ENCODE results near the gene GTPBP2. TPM values are rescaled to one million over a fixed set of nuclear protein-coding genes. Genes with fewer than 3 reads are reported as not detected.

GTPBP2 gene
- total RNA-seq, 2 donors from 2014 or later, result 50.0 to 51.7 TPM

DNA sequence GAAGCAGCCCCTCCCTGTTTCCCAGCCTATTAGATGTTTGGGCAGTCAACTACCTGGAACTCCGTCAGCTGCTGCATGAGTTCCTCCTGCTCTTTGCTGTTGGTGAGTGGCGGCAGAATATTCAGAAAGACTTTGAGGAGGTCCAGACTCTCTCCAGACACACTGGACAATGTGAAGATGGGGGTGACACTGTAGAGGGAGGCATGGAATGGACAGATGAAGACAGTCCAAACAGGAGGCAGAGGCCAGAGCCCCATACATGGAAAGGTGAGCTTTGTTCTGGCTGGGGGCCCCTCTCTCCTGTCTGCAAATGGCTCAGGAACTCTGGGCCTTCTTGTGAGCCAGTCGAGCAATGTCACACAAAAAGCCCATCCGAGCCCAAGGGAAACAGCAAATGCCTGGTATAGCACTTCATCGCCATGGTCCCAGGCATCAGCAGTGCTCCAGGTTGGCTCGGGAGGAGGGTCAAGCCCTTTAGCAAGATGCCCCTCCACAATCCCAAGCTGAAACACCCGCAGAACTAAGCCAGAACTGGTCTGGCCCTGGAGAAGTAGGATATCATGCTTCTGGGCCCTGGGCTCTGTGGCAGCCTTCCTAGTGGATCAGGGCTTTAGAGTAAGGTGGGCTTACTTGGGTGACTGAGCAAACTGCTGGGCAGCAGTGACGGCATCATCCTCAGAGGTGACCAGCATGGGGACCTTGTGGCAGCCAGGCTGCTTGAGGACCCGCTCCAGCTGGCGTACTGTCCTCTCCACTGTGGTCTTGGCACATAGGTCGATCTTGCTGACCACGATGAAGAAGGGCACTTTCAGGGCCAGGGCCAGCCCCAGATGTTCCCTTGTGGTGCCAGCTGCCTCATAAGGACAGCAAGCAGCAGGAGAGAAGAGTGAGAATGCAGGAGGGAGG, 4.9 kb downstream of the GTPBP2 start:
- no peaks in the 10 kb centered on the region for H3K4me1 ChIP-seq
- H3K4me3 ChIP-seq, result no peak overlapping the region
- H3K27me3 ChIP-seq, result no peaks in the 10 kb centered on the region
- H3K36me3 ChIP-seq, result peaks cover 4% of the 10 kb centered on the region
- TF ChIP-seq, protein P1, sequence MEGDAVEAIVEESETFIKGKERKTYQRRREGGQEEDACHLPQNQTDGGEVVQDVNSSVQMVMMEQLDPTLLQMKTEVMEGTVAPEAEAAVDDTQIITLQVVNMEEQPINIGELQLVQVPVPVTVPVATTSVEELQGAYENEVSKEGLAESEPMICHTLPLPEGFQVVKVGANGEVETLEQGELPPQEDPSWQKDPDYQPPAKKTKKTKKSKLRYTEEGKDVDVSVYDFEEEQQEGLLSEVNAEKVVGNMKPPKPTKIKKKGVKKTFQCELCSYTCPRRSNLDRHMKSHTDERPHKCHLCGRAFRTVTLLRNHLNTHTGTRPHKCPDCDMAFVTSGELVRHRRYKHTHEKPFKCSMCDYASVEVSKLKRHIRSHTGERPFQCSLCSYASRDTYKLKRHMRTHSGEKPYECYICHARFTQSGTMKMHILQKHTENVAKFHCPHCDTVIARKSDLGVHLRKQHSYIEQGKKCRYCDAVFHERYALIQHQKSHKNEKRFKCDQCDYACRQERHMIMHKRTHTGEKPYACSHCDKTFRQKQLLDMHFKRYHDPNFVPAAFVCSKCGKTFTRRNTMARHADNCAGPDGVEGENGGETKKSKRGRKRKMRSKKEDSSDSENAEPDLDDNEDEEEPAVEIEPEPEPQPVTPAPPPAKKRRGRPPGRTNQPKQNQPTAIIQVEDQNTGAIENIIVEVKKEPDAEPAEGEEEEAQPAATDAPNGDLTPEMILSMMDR (IDR thresholded peaks at IDR 0.05), result no peak
- intact Hi-C loops (cut with DNase I), result no loop called here
- no peak for DNase-seq
- no peak overlapping the region for H3K9ac ChIP-seq (ENCODE audit: low read depth in 2 of 2, low read length in 2 of 2)
- no peak overlapping the region for H3K27ac ChIP-seq
- H3K9me3 ChIP-seq, result no peaks in the 10 kb centered on the region

DNA sequence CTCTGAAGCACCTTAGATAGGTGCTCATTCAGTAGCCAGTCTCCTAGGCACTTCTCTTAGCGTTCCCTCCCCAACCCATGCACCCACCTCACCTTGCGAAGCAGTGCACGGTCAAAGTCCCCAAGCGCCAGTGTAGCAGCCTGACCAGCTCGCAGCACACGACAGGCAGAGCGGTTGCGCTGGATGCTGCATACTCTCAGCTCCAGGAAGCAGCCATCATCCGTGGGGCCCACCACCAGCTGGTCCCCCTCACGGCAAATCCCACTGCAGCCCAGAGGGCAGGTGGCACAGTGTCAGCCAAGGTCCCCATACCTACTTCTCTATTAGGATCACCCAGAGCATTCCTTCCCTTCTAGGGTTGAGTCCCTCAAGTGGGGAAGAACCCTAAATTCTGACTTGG, 6.5 kb downstream of the GTPBP2 start:
- no peaks in the 10 kb centered on the region for H3K9me3 ChIP-seq
- intact Hi-C loops (cut with DNase I), result no loop called here
- H3K4me1 ChIP-seq, result no peaks in the 10 kb centered on the region
- H3K27ac ChIP-seq, result no peak overlapping the region
- H3K9ac ChIP-seq (ENCODE audit: low read depth in 2 of 2, low read length in 2 of 2), result no peak overlapping the region
- H3K27me3 ChIP-seq, result no peaks in the 10 kb centered on the region
- peaks cover 4% of the 10 kb centered on the region for H3K36me3 ChIP-seq
- no peak overlapping the region for H3K4me3 ChIP-seq
- TF ChIP-seq, protein P1 (IDR thresholded peaks at IDR 0.05), result no peak
- no peak for DNase-seq

DNA sequence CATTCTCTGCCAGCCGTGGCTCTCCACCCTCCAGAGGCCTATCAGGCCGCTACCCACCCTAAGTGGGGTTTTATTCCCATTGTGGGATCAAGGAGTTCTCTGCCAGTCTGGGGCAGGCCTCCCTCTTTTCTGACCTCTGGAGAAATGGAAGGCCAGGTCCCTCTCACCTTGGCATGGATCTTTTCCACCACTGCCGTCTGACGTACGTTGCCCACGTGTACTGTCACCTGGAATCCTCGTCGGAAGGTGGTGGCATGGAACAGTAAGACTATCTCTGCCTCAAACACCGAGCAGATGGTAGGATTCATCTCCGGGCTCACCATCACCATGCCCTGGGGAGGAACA, 7.3 kb downstream of the GTPBP2 start:
- Histone ChIP-seq H3K9me3 (no peaks in the 10 kb centered on the region), H3K4me1 (no peaks in the 10 kb centered on the region), H3K27ac (no peak overlapping the region), H3K4me3 (no peak overlapping the region), H3K27me3 (no peaks in the 10 kb centered on the region), H3K36me3 (peaks cover 4% of the 10 kb centered on the region), H3K9ac (ENCODE audit: low read depth in 2 of 2, low read length in 2 of 2) (no peak overlapping the region)
- intact Hi-C loops (cut with DNase I), result no loop called here
- DNase-seq, result no peak
- TF ChIP-seq, protein P1 (IDR thresholded peaks at IDR 0.05), result no peak

DNA sequence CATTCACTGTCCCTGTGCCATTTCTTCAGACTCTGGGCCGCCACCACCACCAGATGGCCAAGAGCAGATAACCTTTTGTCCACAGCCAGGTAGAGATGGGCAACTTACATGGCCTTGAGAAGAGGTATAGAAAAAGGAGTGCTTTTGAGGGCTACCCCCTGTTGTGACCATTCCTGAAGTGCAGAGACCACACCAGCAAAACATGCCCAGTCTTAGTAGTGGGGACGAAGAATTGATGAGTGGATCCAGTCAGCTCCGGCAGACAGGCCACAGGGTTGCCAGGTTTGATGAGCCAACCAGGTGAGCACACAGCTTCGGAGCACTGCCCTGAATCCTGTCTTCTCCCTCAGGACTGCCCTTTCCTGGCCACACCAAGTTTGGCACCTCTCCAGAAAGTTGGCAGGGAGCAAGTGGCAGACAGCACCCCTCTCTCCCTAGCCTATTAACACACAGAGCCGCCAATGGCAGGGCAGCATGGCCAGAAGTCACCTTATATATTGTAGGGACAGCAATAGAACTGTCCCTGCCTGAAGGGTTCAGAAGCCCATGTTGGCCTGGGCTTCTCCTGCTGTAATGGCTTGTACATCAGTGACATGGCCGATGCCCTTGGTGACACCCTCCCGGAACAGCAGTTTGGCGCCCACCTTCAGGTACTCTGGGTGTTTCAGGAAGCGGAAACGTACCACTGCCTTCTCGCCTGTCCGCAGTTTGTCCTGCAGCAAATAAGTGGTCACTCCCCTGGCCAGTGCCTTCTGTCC, 7.8 kb downstream of the GTPBP2 start:
- intact Hi-C loops (cut with DNase I), result no loop called here
- DNase-seq, result no peak
- H3K4me3 ChIP-seq, result no peak overlapping the region
- TF ChIP-seq, protein P1 (IDR thresholded peaks at IDR 0.05), result no peak
- peaks cover 4% of the 10 kb centered on the region for H3K36me3 ChIP-seq
- no peaks in the 10 kb centered on the region for H3K4me1 ChIP-seq
- H3K27ac ChIP-seq, result no peak overlapping the region
- H3K27me3 ChIP-seq, result no peaks in the 10 kb centered on the region
- H3K9ac ChIP-seq (ENCODE audit: low read depth in 2 of 2, low read length in 2 of 2), result no peak overlapping the region
- no peaks in the 10 kb centered on the region for H3K9me3 ChIP-seq

DNA sequence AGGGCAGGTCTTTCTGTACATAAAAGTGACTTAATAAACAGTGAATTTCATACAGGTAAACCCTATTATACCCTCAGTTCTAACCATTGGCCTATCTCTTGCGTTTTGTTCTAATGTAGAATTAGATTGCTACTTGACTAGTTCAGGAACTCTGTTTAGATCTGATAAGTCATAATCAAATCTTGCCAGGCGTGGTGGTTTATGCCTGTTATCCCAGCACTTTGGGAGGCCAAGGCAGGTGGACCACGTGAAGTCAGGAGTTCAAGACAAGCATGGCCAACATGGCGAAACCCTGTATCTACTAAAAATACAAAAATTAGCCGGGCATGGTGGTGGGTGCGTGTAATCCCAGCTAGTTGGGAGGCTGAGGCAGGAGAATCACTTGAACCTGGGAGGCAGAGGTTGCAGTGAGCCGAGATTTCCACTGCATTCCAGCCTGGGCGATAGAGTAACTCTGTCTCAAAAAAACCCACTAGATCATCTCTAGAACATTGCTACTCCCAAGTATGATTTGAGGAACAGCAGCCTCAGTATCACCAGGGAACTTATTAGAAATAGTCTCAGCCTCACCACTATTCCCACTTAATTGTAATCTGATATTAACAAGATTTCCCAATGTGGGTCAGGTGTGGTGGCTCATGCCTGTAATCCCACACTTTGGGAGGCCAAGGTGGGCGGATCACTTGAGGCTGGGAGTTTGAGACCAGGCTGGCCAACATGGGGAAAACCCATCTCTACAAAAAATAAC, 12.2 kb downstream of the GTPBP2 start:
- intact Hi-C loops (cut with DNase I), result no loop called here
- H3K4me3 ChIP-seq, result no peak overlapping the region
- DNase-seq, result no peak
- H3K4me1 ChIP-seq, result no peaks in the 10 kb centered on the region
- H3K9ac ChIP-seq (ENCODE audit: low read depth in 2 of 2, low read length in 2 of 2), result no peak overlapping the region
- H3K27me3 ChIP-seq, result no peaks in the 10 kb centered on the region
- no peaks in the 10 kb centered on the region for H3K9me3 ChIP-seq
- no peaks in the 10 kb centered on the region for H3K36me3 ChIP-seq
- TF ChIP-seq, protein P1 (IDR thresholded peaks at IDR 0.05), result no peak
- H3K27ac ChIP-seq, result no peak overlapping the region

Data from colonic mucosa (tissue), 4 donors.